ENCODE measurements around the gene CCL4L2. TPM values are rescaled to one million over a fixed set of nuclear protein-coding genes. Genes with fewer than 3 reads are reported as not detected.
"Not testable (repeated sequence)": the region's sequence is repeated elsewhere in the genome, so short reads cannot be mapped to it uniquely, and the experiment has no call there.

The CCL4L2 gene
- total RNA-seq (2014; rRNA removed; shearing (Covaris generic)) (0.50 TPM in 1 of 2 replicates, not detected in the other), total RNA-seq (2022) (not detected in 2 replicates), Bru-seq, nascent RNA (not detected), BruChase-seq, experiment 1, labeled RNA remaining after a 6-hour chase (percentile 19 among the genes with signal in this experiment), BruChase-seq, experiment 2, labeled RNA remaining after a 2-hour chase (not detected)
- long read RNA-seq: 0 reads

- H3K4me3 ChIP-seq (ENCODE audit: low read depth, low read length, poor library complexity, severe bottlenecking): peak within 1 kb of the TSS; percentile 31
- CTCF ChIA-PET (ENCODE audit: unreplicated experiment): not testable (repeated sequence)
- H3K4me1 ChIP-seq (ENCODE audit: insufficient read depth, low read length, poor library complexity, severe bottlenecking): peaks cover 40% of the 10 kb centered on the region
These were observed at the start of gene CCL4L2 for GRCh38 chr17:36210439-36211211. Gene CCL4L2 (plus strand): TSS chr17:36211063.

GRCh38 chr17:36168836-36169235, 42.0 kb upstream of the CCL4L2 start:
- H3K4me1 ChIP-seq (ENCODE audit: insufficient read depth, low read length, poor library complexity, severe bottlenecking); CTCF ChIA-PET (ENCODE audit: unreplicated experiment); intact Hi-C loops (cut with micrococcal nuclease; ENCODE audit: unreplicated experiment); BruUV-seq (replicated peaks); H3K79me2 ChIP-seq (ENCODE audit: insufficient read depth, low read depth, low read length); H3K9me3 ChIP-seq (ENCODE audit: low read length); H3K4me2 ChIP-seq (ENCODE audit: low read length); H3K9me2 ChIP-seq (ENCODE audit: insufficient read depth, low read length); H4K20me1 ChIP-seq (ENCODE audit: insufficient read depth, low read length); H2AFZ ChIP-seq (ENCODE audit: low read length); H3K4me3 ChIP-seq (ENCODE audit: low read depth, low read length, poor library complexity, severe bottlenecking); H3K27ac ChIP-seq (ENCODE audit: low read depth, low read length, poor library complexity, severe bottlenecking); POLR2A ChIA-PET; H3K36me3 ChIP-seq (ENCODE audit: insufficient read depth, low read length); DNase-seq (ENCODE audit: low spot score): not testable (repeated sequence)

More at GRCh38 chr17:36210439-36211211, at the start of gene CCL4L2:
- Histone ChIP-seq H3K27ac (ENCODE audit: low read depth, low read length, poor library complexity, severe bottlenecking) (peak within 1 kb of the TSS; percentile 36), H2AFZ (ENCODE audit: low read length) (peak within 1 kb of the TSS; percentile 16; the same call in 1 of the 2 replicates), H3K4me2 (ENCODE audit: low read length) (peak within 1 kb of the TSS; percentile 75)
- H3K36me3 ChIP-seq (ENCODE audit: insufficient read depth, low read length); H3K79me2 ChIP-seq (ENCODE audit: insufficient read depth, low read depth, low read length); intact Hi-C loops (cut with micrococcal nuclease; ENCODE audit: unreplicated experiment); H4K20me1 ChIP-seq (ENCODE audit: insufficient read depth, low read length); BruUV-seq (replicated peaks); POLR2A ChIA-PET; H3K9me3 ChIP-seq (ENCODE audit: low read length); H3K9me2 ChIP-seq (ENCODE audit: insufficient read depth, low read length): not testable (repeated sequence)
- DNase-seq (ENCODE audit: low spot score): peak; percentile 64

GRCh38 chr17:36176536-36176935, 34.3 kb upstream of the CCL4L2 start, which contains the start of gene TBC1D3B:
Gene TBC1D3B (minus strand): TSS chr17:36176636. CDS start chr17:36175050, 1,586 bp downstream.
- intact Hi-C loops (cut with micrococcal nuclease; ENCODE audit: unreplicated experiment); BruUV-seq (replicated peaks): not testable (repeated sequence)

GRCh38 chr17:36181446-36182175, 29.3 kb upstream of the CCL4L2 start:
- H3K9me3 ChIP-seq (ENCODE audit: low read length); H3K79me2 ChIP-seq (ENCODE audit: insufficient read depth, low read depth, low read length); H3K4me1 ChIP-seq (ENCODE audit: insufficient read depth, low read length, poor library complexity, severe bottlenecking); BruUV-seq (replicated peaks); H3K4me2 ChIP-seq (ENCODE audit: low read length); H3K4me3 ChIP-seq (ENCODE audit: low read depth, low read length, poor library complexity, severe bottlenecking); H4K20me1 ChIP-seq (ENCODE audit: insufficient read depth, low read length); H3K27ac ChIP-seq (ENCODE audit: low read depth, low read length, poor library complexity, severe bottlenecking); H3K9me2 ChIP-seq (ENCODE audit: insufficient read depth, low read length); intact Hi-C loops (cut with micrococcal nuclease; ENCODE audit: unreplicated experiment); DNase-seq (ENCODE audit: low spot score); H3K36me3 ChIP-seq (ENCODE audit: insufficient read depth, low read length); H2AFZ ChIP-seq (ENCODE audit: low read length); POLR2A ChIA-PET; CTCF ChIA-PET (ENCODE audit: unreplicated experiment): not testable (repeated sequence)

More at GRCh38 chr17:36176536-36176935, 34.3 kb upstream of the CCL4L2 start, which contains the start of gene TBC1D3B:
- H3K9me2 ChIP-seq (ENCODE audit: insufficient read depth, low read length); POLR2A ChIA-PET; CTCF ChIA-PET (ENCODE audit: unreplicated experiment); H3K79me2 ChIP-seq (ENCODE audit: insufficient read depth, low read depth, low read length); H3K4me3 ChIP-seq (ENCODE audit: low read depth, low read length, poor library complexity, severe bottlenecking); H3K4me2 ChIP-seq (ENCODE audit: low read length); H3K27ac ChIP-seq (ENCODE audit: low read depth, low read length, poor library complexity, severe bottlenecking); H4K20me1 ChIP-seq (ENCODE audit: insufficient read depth, low read length); H2AFZ ChIP-seq (ENCODE audit: low read length); DNase-seq (ENCODE audit: low spot score); H3K4me1 ChIP-seq (ENCODE audit: insufficient read depth, low read length, poor library complexity, severe bottlenecking); H3K36me3 ChIP-seq (ENCODE audit: insufficient read depth, low read length); H3K9me3 ChIP-seq (ENCODE audit: low read length): not testable (repeated sequence)

All from OCI-LY7 (cell line).